Measurements from ENCODE around the gene PDS5A.

GRCh38 chr4:39994406-39994805, 16.7 kb upstream of the PDS5A start:
- TF ChIP-seq TAF1 (IDR thresholded peaks at IDR 0.05; ENCODE audit: borderline replicate concordance, insufficient read depth, low read length): no peak
- no peak for TF ChIP-seq POLR2AphosphoS5 (IDR thresholded peaks at IDR 0.05; ENCODE audit: low read depth, low read length)
- no peak for TF ChIP-seq REST (IDR thresholded peaks at IDR 0.05; ENCODE audit: insufficient read depth in 1 of 2, low read depth in 2 of 2, low read length in 2 of 2)

All from PFSK-1 (cell line).